NT2/D1 (cell line): ENCODE measurements around the gene LRP5.
"Not testable (repeated sequence)": the region's sequence is repeated elsewhere in the genome, so short reads cannot be mapped to it uniquely, and the experiment has no call there.

Experiments
- DNase-seq: peaks from one replicate; pipeline ENCODE4 v3.0.0-alpha.2; 2011; ENCODE audit warnings: low read depth, low spot score
- H3K27me3 ChIP-seq: 2 replicates; pipeline ENCODE4 v1.6.0; 2011; ENCODE audit warnings: mild to moderate bottlenecking; ENCODE audit not compliant: insufficient read length, insufficient read depth
- H3K36me3 ChIP-seq: 2 replicates; pipeline ENCODE4 v1.6.1; 2011; ENCODE audit warnings: mild to moderate bottlenecking, low read length, mixed read lengths; ENCODE audit not compliant: insufficient read depth, insufficient read length
- H3K4me1 ChIP-seq: 2 replicates; pipeline ENCODE4 v1.5.1; 2011; ENCODE audit not compliant: insufficient read depth, insufficient read length
- H3K4me3 ChIP-seq: 2 replicates; pipeline ENCODE4 v1.5.1; 2011; ENCODE audit warnings: low read depth; ENCODE audit not compliant: insufficient read length
- H3K9ac ChIP-seq: 2 replicates; pipeline ENCODE4 v1.6.0; 2011; ENCODE audit warnings: low read depth; ENCODE audit not compliant: insufficient read length
- H3K9me3 ChIP-seq: 2 replicates; pipeline ENCODE4 v1.5.1; 2011; ENCODE audit warnings: mild to moderate bottlenecking, low read length; ENCODE audit not compliant: insufficient read depth
- SUZ12 ChIP-seq: IDR thresholded peaks from 2 replicates; pipeline ENCODE4 v1.6.1; 2011; ENCODE audit not compliant: insufficient read length, insufficient read depth; ENCODE audit errors: extremely low read depth
- YY1 ChIP-seq: IDR thresholded peaks from 2 replicates; pipeline ENCODE4 v1.6.1; 2011; ENCODE audit not compliant: insufficient read length, insufficient read depth
- ZNF274 ChIP-seq: IDR thresholded peaks from 2 replicates; pipeline ENCODE4 v1.6.1; 2011; ENCODE audit warnings: mild to moderate bottlenecking, low read depth, low read length

LRP5 gene

DNA sequence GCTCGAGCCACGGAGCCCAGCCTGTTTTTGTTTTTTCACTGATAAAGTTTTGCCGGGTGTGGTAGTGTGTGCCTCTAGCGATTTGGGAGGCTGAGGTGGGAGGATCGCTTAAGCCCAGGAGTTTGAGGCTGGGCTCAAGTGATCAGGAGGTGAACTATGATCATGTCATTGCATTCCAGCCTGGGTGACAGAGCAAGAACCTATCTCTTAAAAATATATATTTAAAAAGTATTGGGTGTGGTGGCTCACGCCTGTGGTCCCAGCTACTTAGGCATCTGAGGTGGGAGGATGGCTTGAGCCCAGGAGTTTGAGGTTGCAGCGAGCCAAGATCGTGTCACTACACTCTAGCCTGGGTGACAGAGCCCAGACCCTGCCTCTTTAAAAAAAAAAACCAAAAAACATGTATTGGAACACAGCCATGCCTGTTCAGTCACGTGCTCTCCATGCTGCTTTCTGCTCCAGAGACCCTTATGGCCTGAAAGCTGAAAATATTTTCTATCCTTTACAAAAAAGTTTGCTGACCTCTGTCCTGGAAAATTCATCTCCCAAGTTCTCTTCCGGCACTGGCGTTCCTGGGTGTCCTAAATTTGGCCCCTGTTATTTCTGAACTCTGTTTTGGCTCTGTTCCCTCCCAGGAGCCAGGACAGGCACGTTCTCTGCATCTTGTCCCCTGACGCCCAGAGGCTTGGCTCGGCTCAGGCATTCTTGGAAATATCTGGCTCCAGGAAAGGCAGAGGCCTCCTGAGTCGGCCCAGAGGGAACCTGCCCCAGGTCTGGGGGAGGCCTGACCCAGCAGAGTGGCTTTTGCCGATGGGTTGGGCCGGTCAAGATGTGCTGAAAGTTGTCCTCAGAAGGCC, 86.8 kb downstream of the LRP5 start:
- TF ChIP-seq SUZ12: no peak
- no peak for TF ChIP-seq ZNF274
- TF ChIP-seq YY1: no peak
- H3K36me3 ChIP-seq: peaks cover 31% of the 10 kb centered on the region
- no peaks in the 10 kb centered on the region for H3K9me3 ChIP-seq
- no peak overlapping the region for H3K9ac ChIP-seq
- no peaks in the 10 kb centered on the region for H3K27me3 ChIP-seq
- H3K4me3 ChIP-seq: no peak overlapping the region
- no peak for DNase-seq
- H3K4me1 ChIP-seq: peaks cover 10% of the 10 kb centered on the region

DNA sequence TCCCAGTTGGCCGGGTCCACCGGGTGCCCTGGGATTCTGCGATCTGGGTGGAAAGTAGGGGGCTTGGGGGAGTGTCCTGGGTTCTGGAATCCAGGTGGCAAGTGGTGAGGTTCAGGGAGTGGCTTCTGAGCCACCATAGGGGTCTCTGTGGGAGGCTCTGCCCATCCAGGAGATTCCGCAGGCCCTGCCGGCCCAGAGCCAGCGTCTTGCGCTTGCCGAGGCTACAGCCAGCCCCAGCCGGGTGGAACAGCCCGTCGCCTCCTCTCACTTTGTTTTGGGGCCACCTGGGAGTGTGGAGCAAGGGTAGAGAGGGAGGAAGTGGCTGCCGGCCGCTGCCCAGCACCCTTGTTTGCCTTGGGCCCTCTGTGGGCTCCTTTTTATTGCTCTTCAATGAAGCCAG, 87.5 kb downstream of the LRP5 start:
- H3K9me3 ChIP-seq: no peaks in the 10 kb centered on the region
- H3K4me3 ChIP-seq: no peak overlapping the region
- TF ChIP-seq SUZ12: no peak
- no peak for TF ChIP-seq ZNF274
- TF ChIP-seq YY1: no peak
- H3K36me3 ChIP-seq: peaks cover 34% of the 10 kb centered on the region
- peaks cover 11% of the 10 kb centered on the region for H3K4me1 ChIP-seq
- H3K27me3 ChIP-seq: no peaks in the 10 kb centered on the region
- no peak for DNase-seq
- H3K9ac ChIP-seq: no peak overlapping the region

DNA sequence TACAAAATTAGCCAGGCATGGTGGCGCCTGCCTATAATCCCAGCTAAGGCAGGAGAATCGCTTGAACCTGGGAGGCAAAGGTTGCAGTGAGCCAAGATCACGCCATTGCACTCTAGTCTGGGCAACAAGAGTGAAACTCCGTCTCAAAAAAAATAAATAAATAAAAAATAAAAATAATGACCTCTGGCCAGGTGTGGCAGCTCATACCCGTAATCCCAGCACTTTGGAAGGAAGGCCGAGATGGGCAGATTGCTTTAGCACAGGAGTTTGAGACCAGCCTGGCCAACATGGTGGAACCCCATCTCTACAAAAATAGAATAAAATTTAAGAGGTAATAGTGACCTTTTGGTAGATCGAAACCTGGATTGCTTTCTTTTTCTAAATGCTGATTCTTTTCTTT, 88.2 kb downstream of the LRP5 start:
- H3K9ac ChIP-seq, H3K9me3 ChIP-seq, H3K27me3 ChIP-seq, H3K4me3 ChIP-seq, DNase-seq: not testable (repeated sequence)
- H3K36me3 ChIP-seq: peaks cover 32% of the 10 kb centered on the region
- H3K4me1 ChIP-seq: peaks cover 11% of the 10 kb centered on the region

DNA sequence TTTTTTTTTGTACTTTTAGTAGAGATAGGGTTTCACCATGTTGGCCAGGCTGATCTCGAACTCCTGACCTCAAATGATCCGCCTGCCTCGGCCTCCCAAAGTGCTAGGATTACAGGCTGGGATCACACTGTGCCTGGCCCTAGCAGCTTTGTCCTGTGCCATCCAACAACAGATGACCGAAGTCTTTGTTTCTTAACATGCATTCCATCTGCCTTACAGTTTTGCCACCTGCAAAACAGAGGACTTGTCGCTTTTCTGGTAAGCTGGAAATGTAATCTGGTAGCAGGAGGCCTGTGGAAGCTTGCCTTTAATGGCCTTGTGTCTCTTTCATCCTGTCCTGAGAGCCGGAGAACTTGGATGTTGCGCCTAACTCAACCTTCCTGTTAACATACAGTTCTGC, 89.5 kb downstream of the LRP5 start:
- H3K9me3 ChIP-seq: no peaks in the 10 kb centered on the region
- H3K9ac ChIP-seq: no peak overlapping the region
- no peaks in the 10 kb centered on the region for H3K27me3 ChIP-seq
- TF ChIP-seq SUZ12 (no peak), ZNF274 (no peak), YY1 (no peak)
- H3K4me3 ChIP-seq: no peak overlapping the region
- H3K36me3 ChIP-seq: peaks cover 36% of the 10 kb centered on the region
- H3K4me1 ChIP-seq: peaks cover 15% of the 10 kb centered on the region
- DNase-seq: no peak

DNA sequence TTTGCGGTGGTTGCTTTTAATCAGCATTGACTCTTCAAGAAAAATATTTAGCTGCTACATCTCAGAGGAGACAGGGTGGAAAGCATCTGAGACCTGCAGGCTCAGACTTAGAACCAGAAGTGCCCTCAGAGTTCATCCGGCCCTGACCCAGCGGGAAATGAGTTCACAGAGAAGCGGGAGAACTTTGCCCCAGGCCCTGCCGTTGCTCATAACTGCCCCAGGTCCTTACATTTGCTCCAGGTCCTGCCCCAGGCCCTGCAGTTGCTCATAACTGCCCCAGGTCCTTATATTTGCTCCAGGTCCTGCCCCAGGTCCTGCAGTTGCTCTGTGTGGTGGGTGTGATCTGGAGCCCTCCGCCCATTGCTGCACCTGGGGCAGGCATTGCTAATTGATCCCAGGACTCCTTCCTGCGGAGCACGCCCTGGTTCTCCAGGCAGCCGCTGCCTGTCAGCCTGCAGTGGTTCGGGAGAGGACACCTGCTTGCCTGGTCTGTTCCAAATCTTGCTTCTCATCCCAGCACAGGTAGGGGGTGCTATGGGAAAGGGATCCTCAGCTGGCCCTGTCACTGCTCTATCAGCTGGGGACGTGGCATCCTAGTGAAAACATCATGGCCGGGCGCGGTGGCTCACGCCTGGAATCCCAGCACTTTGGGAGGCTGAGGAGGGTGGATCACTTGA, 90.1 kb downstream of the LRP5 start:
- H3K4me1 ChIP-seq: peaks cover 13% of the 10 kb centered on the region
- no peak for TF ChIP-seq ZNF274
- no peak for TF ChIP-seq YY1
- no peak for TF ChIP-seq SUZ12
- no peak overlapping the region for H3K4me3 ChIP-seq
- H3K9ac ChIP-seq: no peak overlapping the region
- DNase-seq: peak; percentile 11
- H3K27me3 ChIP-seq: no peaks in the 10 kb centered on the region
- no peaks in the 10 kb centered on the region for H3K9me3 ChIP-seq
- peaks cover 34% of the 10 kb centered on the region for H3K36me3 ChIP-seq

DNA sequence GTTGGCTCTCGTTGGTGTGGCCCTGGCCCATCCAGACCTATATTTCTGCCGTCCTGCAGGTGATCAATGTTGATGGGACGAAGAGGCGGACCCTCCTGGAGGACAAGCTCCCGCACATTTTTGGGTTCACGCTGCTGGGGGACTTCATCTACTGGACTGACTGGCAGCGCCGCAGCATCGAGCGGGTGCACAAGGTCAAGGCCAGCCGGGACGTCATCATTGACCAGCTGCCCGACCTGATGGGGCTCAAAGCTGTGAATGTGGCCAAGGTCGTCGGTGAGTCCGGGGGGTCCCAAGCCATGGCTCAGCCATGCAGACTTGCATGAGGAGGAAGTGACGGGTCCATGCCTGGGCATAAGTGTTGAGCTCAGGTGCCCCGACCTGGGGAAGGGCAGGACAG, 91.0 kb downstream of the LRP5 start:
- TF ChIP-seq ZNF274 (no peak), SUZ12 (no peak), YY1 (no peak)
- Histone ChIP-seq H3K27me3 (no peaks in the 10 kb centered on the region), H3K36me3 (peaks cover 34% of the 10 kb centered on the region)

DNA sequence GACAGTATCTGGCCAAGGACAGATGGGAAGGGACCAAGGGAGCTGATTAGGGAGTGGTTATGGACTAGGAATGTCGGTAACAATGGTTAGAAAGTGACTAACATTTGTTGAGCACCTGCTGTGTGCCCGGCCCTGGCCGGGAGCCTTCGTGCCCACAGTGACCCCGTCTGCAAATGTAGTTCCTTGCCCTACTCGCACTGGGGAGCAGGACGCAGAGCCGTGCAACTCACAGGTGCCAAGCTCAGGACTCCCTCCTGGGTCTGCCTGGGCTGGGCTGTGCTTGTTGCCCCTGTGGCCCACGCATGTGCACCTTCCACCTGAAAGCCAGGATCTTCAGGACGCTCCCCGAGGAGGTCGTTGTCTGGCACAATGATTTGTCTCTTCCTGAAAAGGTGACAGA, 91.4 kb downstream of the LRP5 start:
- H3K9ac ChIP-seq: no peak overlapping the region
- TF ChIP-seq SUZ12: no peak
- no peak for TF ChIP-seq ZNF274
- TF ChIP-seq YY1: no peak
- no peak for DNase-seq

More for the DNA sequence above, 91.0 kb downstream of the LRP5 start:
- H3K9me3 ChIP-seq: no peaks in the 10 kb centered on the region
- no peak overlapping the region for H3K4me3 ChIP-seq
- H3K9ac ChIP-seq: no peak overlapping the region
- no peak for DNase-seq
- H3K4me1 ChIP-seq: peaks cover 11% of the 10 kb centered on the region

More for the DNA sequence above, 91.4 kb downstream of the LRP5 start:
- peaks cover 37% of the 10 kb centered on the region for H3K36me3 ChIP-seq
- H3K9me3 ChIP-seq: no peaks in the 10 kb centered on the region
- H3K4me1 ChIP-seq: peaks cover 11% of the 10 kb centered on the region
- H3K4me3 ChIP-seq: no peak overlapping the region
- no peaks in the 10 kb centered on the region for H3K27me3 ChIP-seq
